HG03280 (cell line): ENCODE results near the gene PPIL1.

Source experiments
- ATAC-seq: cut with Tn5 transposase; IDR thresholded peaks from one replicate; pipeline ENCODE4 v1.9.1; 2021; ENCODE audit warnings: mild to moderate bottlenecking, moderate library complexity; ENCODE audit not compliant: unreplicated experiment

PPIL1 gene

GRCh38 chr6:36837686-36838085 lies 36.9 kb downstream of the PPIL1 start:
- no peak for ATAC-seq

DNA sequence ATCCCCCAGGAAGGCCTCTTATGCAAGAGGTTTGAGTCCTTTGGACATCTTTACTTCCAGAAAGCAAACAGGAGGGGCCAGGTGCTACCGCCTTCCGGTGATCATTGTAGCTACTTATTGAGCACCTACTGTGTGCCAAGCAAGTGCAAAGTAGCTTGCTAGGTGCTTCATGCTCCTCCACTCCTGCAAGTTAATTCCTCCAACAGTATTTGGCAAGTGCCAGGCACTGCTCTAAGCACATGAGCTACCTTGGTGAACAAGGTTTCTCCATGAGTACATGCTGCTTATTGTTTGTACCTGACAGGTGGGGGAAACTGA lies 37.6 kb downstream of the PPIL1 start:
- ATAC-seq = no peak

- no peak for ATAC-seq
These were observed 38.2 kb downstream of the PPIL1 start for GRCh38 chr6:36836111-36837021.

DNA sequence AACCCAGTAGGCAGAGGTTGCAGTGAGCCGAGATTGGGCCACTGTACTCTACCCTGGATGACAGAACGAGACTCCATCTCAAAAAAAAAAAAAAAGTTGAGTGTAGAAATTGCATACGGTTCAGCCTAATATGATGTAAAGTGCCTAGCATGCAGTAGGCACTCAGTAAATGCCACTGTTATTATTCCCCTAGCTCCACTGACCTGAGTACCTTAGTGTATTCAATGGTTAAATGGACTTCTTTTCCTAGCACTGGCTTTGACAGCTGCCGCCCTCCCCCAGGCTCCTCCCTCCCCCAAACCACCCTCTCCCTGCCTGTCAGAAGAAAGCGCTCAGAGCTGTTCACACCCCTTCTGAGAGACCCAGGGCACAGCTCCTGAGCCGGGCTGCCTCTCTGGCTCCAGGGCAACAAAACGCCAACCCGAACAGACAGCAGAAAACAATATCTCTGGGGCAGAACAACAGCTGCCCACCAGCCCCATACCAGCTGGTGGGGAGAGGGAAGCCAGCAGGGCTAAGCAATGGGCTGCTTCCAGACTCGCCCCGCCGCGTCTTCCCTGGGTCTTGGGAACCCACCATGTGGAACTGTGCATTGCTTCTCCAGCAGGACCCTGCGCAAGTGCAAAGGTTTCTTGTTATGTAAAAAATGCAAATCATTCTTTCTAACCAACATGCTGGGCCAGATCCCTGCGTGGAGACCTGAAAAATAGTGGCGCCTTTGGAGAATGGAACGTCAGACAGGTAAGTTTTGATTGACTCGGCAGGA lies 39.8 kb downstream of the PPIL1 start:
- ATAC-seq = no peak

DNA sequence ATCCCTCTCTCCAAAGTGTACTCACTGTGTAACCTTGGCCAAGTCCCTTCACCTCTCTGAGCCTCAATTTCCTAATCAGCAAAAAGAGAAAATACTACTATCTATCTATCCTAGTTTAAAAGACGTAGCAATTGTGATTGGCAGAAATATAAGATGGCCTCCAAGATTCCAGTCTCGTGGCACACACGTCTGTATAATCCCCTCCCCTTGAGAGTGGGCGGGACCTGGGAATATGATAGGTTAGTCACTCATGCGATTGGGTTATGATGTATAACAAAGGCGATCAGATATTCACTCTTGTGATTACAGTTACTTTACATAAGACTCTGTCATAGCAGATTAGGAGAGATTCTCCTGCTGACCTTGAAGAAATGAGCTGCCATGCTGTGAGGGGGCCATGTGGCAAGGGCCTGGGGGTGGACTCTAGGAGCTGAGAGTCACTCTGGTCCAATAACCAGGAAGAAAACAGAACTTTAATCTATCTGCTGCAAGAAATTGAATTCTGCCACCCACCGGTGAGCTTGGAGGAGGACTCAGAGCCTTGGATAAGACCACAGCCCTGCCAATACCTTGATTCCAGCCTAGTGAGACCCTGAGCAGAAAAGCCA lies 41.3 kb downstream of the PPIL1 start:
- no peak for ATAC-seq

DNA sequence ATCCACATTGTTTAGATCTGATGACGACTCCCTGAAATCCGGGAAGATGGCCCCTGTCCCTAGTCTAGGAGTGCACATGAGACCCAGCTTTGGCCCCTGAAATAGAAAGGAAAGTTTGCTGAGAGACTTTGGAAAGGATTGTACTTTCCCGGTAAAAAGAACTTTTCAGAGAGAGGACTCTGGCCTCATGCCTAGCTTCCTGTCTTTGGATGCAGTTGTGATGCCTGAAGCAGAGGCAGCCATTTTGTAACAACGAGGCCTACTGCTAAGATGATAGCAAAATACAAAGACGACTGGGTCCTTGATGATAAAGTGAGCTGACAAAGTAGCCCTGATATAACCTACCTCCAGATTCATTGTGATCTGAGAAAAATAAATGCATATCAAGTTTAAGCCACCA lies 42.3 kb downstream of the PPIL1 start:
- no peak for ATAC-seq

- ATAC-seq = no peak
These were observed 44.0 kb downstream of the PPIL1 start for GRCh38 chr6:36830577-36830976.

- no peak for ATAC-seq
These were observed 44.6 kb downstream of the PPIL1 start for GRCh38 chr6:36829919-36830544.

DNA sequence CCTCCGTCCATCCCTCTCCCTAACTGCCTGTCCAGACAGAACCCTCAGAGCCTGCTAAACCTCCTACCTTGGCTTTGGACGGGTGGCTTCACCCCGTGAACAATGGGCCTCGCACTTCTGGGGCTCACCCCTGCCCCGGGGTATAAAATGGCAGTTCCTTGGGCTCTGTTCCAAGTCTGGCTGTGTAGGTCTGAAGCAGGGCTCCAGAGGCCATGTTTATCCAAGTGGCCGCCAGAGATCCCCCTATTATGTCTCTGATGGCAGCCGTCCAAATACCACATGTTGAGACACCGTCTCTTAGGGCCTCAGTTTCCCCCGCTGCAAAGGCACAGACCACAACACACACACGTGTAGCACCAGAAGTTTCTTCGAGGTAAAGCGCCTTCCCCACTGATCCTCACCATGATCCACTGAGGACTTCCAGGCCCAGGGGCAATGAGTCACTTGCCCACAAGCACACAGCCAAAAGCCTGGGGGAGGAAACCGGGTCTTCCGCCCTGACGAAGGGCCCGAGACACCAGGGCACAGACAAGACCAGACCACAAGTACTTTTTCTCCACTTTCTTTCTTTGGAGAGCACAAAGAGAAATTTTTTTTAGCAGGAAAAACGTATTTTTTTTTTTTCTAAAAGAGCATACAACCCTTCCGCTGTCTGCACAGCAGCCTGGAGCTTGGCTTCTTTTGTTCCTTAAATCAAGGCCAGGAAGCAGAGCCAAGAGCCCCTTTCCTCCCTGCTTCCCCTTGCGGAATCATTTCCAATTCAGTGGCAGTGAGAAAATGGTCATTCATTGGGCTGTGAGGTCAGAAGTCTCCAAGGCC lies 47.1 kb downstream of the PPIL1 start:
- no peak for ATAC-seq

DNA sequence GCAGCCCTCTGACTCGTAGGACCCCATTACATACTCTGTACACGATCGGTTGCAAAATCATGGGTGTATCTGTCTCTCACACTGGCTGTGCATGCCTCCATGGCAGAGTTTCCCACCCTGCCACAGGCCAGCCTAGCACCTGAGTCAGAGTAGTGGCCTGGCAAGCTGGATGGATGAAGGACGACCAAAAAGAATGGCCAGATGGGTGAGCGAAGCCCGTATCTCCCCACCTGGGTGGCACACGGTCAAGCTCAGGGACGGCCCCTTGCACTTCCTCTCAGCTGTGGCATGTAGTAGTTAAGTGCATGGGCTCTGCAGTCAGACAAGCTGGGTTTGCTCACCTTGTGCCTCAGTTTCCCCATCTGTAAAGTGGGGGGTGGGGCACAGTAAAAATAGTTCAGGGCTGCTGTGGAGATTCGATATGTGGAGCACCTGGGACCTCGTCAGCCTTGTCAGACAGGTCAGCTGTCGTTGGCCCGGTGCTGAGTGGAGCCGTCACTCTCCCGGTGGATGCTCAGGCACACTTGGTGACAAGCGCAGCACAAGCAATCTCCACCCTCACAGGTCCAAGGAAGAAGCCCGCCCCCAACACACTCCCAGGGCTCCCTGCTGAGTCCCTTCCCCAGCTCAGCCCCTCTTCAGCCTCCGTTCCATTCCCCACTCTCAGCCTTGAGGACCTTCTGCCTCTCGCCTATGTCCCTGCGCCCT lies 47.9 kb downstream of the PPIL1 start:
- no peak for ATAC-seq

GRCh38 chr6:36825994-36826393 lies 48.6 kb downstream of the PPIL1 start:
- ATAC-seq = no peak

- no peak for ATAC-seq
These were observed 49.2 kb downstream of the PPIL1 start for GRCh38 chr6:36825452-36825851.

GRCh38 chr6:36824253-36824652 lies 50.4 kb downstream of the PPIL1 start:
- ATAC-seq = no peak

- no peak for ATAC-seq
These were observed 51.0 kb downstream of the PPIL1 start for GRCh38 chr6:36823421-36824096.

DNA sequence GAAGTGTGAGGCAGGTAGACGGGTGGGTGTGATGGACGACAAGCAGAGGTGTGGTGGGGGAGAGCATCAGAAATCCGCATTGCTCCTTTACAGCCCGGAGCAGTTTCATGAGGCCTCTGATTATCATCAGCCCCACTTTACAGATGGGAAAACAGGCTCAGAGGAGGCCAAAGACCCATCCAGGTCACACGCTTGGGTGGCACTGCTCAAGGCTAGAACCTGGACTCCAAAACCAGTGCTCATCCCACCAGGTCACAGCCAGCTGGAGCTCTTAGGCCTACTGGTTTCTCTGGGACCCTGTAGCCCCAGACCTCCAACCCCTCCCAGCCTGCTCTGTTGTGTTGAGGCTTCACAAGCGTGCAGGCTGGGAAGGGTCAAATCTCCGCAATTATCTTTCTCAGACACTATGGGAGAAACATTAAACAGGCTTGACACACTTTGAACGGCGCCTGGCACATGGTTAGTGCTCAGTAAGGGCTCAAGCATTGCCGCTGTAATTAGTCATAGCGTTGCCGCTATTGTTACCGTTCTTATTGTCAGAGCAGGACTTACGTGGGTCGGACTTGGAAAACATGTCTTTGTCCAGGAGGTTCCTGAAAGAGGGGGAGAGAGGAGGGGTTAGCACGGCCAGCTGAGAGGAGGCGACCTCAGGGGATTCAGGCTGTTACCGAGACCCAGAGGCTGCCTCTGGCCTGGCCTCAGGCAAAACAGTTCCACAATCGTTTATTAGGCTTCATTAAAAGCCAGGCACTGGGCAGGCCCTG lies 51.9 kb downstream of the PPIL1 start:
- ATAC-seq = no peak

- no peak for ATAC-seq
These were observed 52.8 kb downstream of the PPIL1 start for GRCh38 chr6:36821581-36822335.

DNA sequence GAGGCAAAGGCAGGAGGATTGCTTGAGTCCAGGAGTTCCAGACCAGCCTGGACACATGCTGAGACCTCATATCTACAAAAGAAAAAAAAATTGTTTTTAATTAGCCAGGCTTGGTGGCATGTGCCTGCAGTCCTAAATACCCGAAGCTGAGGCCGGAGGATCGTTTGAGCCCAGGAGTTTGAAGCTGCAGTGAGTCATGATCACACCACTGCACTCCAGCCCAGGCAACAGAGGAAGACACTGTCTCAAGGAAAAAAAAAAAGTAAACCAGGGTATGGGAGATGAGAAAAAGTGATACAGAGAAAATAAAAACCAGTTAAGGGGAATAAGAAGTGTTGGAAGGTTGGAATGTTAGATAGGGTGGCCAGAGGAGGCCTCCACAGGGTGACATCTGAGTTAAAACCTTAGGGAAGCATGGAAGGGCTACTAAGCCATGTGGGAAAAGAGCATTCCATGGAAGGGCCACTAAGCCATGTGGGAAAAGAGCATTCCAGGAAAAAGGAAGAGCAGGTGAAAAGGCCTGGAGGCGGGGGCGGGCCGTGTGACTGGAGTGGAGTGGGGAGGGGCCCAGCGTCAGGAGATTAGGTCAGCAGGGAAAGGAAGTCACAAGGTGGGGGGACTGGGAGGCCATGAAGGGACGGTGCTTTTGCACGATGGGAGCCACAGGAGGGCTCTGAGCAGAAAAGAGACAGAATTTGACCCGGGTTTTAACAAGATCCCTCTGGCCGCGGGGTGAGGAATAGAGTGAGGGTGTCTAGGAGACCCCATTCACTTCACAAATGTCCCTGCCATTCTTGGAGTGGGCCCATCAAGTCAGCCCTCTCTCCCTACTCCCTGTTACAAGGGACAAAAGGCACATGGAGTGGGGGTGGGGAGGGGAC lies 53.7 kb downstream of the PPIL1 start:
- no peak for ATAC-seq
